A673 (cell line): ENCODE results near the gene ANKRD40CL. TPM values are rescaled to one million over a fixed set of nuclear protein-coding genes. Genes with fewer than 3 reads are reported as not detected.

Experiments used
- BruUV-seq: library from RNA; stranded (reverse); fragments of 400-500 nt; replicated peaks from 2 replicates; lab custom pipeline; 2021; lab: Mats Ljungman, UMichigan
- CTCF ChIA-PET: fragments of 300-600 bp; sonication (Branson Sonifier 250); formaldehyde crosslinking; loops from one replicate; lab custom pipeline; 2022; ENCODE audit warnings: antibody characterized with exemption; lab: Charles Lee
- POLR2A ChIA-PET: fragments of 300-600 bp; sonication (Branson Sonifier 250); formaldehyde crosslinking; loops from one replicate; lab custom pipeline; 2022; ENCODE audit warnings: antibody characterized with exemption; ENCODE audit not compliant: low non-redundant PET; lab: Charles Lee
- DNase-seq: peaks from one replicate; pipeline ENCODE4 v3.0.0-alpha.2; 2015; ENCODE audit warnings: low spot score
- H3K27ac ChIP-seq: fragments of 200-600 bp; sonication (generic); 2 replicates; pipeline ENCODE4 v1.5.1; 2016; ENCODE audit warnings: mixed run types, low read depth, mild to moderate bottlenecking, mixed read lengths, antibody characterized with exemption, low read length; ENCODE audit not compliant: poor library complexity, severe bottlenecking
- H3K27me3 ChIP-seq: fragments of 200-600 bp; sonication (generic); replicated peaks from 2 replicates; pipeline ENCODE4 v1.6.1; 2017; ENCODE audit warnings: mixed run types, low read depth, mild to moderate bottlenecking, mixed read lengths, antibody characterized with exemption, low read length; ENCODE audit not compliant: insufficient read depth, poor library complexity
- H3K36me3 ChIP-seq: fragments of 200-600 bp; sonication (generic); 2 replicates; pipeline ENCODE4 v1.6.1; 2016; ENCODE audit warnings: mixed run types, mild to moderate bottlenecking, mixed read lengths, antibody characterized with exemption, low read length; ENCODE audit not compliant: insufficient read depth, poor library complexity, severe bottlenecking
- H3K4me1 ChIP-seq: fragments of 200-600 bp; sonication (generic); 2 replicates; pipeline ENCODE4 v1.6.1; 2017; ENCODE audit warnings: mixed run types, mild to moderate bottlenecking, mixed read lengths, antibody characterized with exemption, low read length; ENCODE audit not compliant: insufficient read depth, poor library complexity, severe bottlenecking
- H3K4me3 ChIP-seq: fragments of 200-600 bp; sonication (generic); 2 replicates; pipeline ENCODE4 v1.5.1; 2016; ENCODE audit warnings: low read depth, mixed run types, mild to moderate bottlenecking, mixed read lengths, low read length; ENCODE audit not compliant: poor library complexity, severe bottlenecking
- H3K9me3 ChIP-seq: fragments of 200-600 bp; sonication (generic); 2 replicates; pipeline ENCODE4 v1.6.1; 2016; ENCODE audit warnings: mixed run types, low read depth, mild to moderate bottlenecking, mixed read lengths, antibody characterized with exemption, low read length; ENCODE audit not compliant: poor library complexity, severe bottlenecking
- EZH2 ChIP-seq: fragments of 200-600 bp; sonication (generic); IDR thresholded peaks from 2 replicates; pipeline ENCODE4 v1.6.1; 2017; ENCODE audit warnings: borderline replicate concordance, low read depth, mild to moderate bottlenecking, mixed read lengths, antibody characterized with exemption, low read length; ENCODE audit not compliant: poor library complexity, severe bottlenecking
- intact Hi-C: fragments of 100-400 bp; cut with micrococcal nuclease; formaldehyde crosslinking; loops from one replicate; pipeline ENCODE4 v1.10.0; 2022; ENCODE audit not compliant: unreplicated experiment
- microRNA-seq: library from miRNA; unstranded; fragments of <30 nt; microRNA quantifications from one replicate; pipeline ENCODE4 v1.2.0, GENCODE V29; 2021
- total RNA-seq: library from RNA; stranded (reverse); gene quantifications from 2 replicates; pipeline ENCODE4 v1.2.3, GENCODE V29; 2021
- TF ChIP-seq, protein P1 (sequence below): fragments of 300-800, 200-600 bp; sonication (generic); conservative IDR thresholded peaks from 2 replicates; pipeline ENCODE4 v1.5.1; 2017; ENCODE audit warnings: low read depth, mild to moderate bottlenecking, antibody characterized with exemption, low read length, moderate library complexity, mixed read lengths

The ANKRD40CL gene
- total RNA-seq, 1 experiment from 2014 or later, result not detected

GRCh38 chr17:50719144-50719923 is 48.0 kb downstream of the ANKRD40CL start, which contains the start of gene LUC7L3:
Gene LUC7L3 (plus strand): TSS chr17:50719603. CDS start chr17:50719733, 130 bp downstream.
- Histone ChIP-seq H3K27ac (peak within 1 kb of the TSS; percentile 98), H3K4me3 (peak within 1 kb of the TSS; percentile 83), H3K4me1 (peaks cover 22% of the 10 kb centered on the region), H3K36me3 (no peaks in the 10 kb centered on the region), H3K27me3 (no peaks in the 10 kb centered on the region), H3K9me3 (no peaks in the 10 kb centered on the region)
- intact Hi-C loops, result loop anchor here (10.0 kb wide), 1 partner anchor 435 kb away; the partner anchor contains the start of gene NME1
- ChIA-PET POLR2A (interaction anchor here (0.6 to 1.0 kb wide), 2 partner anchors 11 to 318 kb away, joined by 3 to 4 read pairs; no protein-coding TSS in a partner anchor), CTCF (no interaction called here)
- TSS peak; percentile 98 for BruUV-seq
- peak; percentile 98 for DNase-seq
- TF ChIP-seq EZH2, result no peak
- TF ChIP-seq, protein P1, sequence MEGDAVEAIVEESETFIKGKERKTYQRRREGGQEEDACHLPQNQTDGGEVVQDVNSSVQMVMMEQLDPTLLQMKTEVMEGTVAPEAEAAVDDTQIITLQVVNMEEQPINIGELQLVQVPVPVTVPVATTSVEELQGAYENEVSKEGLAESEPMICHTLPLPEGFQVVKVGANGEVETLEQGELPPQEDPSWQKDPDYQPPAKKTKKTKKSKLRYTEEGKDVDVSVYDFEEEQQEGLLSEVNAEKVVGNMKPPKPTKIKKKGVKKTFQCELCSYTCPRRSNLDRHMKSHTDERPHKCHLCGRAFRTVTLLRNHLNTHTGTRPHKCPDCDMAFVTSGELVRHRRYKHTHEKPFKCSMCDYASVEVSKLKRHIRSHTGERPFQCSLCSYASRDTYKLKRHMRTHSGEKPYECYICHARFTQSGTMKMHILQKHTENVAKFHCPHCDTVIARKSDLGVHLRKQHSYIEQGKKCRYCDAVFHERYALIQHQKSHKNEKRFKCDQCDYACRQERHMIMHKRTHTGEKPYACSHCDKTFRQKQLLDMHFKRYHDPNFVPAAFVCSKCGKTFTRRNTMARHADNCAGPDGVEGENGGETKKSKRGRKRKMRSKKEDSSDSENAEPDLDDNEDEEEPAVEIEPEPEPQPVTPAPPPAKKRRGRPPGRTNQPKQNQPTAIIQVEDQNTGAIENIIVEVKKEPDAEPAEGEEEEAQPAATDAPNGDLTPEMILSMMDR, result no peak

DNA sequence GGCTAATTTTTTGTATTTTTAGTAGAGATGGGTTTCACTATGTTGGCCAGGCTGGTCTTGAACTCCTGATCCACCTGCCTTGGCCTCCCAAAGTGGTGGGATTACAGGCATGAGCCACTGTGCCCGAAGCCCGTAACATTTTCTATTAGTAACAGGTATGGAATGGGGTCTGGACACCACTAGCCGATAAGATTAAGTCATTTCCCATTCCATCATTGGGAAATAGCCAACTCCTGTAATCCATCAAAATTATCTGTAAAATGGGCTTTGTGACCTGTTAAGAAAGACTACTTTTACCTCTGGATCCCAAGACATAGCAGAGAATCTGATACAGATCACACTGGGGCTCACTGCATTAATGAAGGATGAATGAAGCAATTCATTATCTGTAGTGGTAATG is 51.8 kb downstream of the ANKRD40CL start:
- POLR2A ChIA-PET, result no interaction called here
- no peak for DNase-seq
- Histone ChIP-seq H3K27ac (no peak overlapping the region), H3K4me3 (no peak overlapping the region), H3K27me3 (no peaks in the 10 kb centered on the region), H3K9me3 (no peaks in the 10 kb centered on the region), H3K36me3 (no peaks in the 10 kb centered on the region), H3K4me1 (no peaks in the 10 kb centered on the region)
- BruUV-seq, result no TSS peak
- TF ChIP-seq, protein P1, result no peak
- no peak for TF ChIP-seq EZH2
- intact Hi-C loops, result loop anchor here (10.0 kb wide), 1 partner anchor 439 kb away; the partner anchor contains the start of gene NME1
- CTCF ChIA-PET, result no interaction called here

DNA sequence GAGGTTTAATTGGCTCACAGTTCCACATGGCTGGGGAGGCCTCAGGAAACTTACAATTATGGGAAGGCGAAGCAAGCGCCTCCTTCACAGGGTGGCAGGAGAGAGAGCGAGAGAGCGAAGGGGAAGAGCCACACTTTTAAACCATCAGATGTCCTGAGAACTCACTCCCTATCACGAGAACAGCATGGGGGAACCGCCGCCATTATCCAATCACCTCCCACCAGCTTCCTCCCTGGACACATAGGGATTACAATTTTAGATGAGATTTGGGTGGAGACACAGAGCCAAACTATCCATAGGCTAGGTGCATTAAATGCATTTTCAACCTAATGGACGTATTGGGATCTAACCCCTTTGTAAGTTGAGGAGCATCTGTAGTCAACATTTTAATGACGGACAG is 54.7 kb downstream of the ANKRD40CL start:
- Histone ChIP-seq H3K4me3 (no peak overlapping the region), H3K9me3 (no peaks in the 10 kb centered on the region), H3K27me3 (no peaks in the 10 kb centered on the region), H3K27ac (no peak overlapping the region), H3K36me3 (no peaks in the 10 kb centered on the region), H3K4me1 (peaks cover 6% of the 10 kb centered on the region)
- TF ChIP-seq EZH2, result no peak
- TF ChIP-seq, protein P1, result no peak
- ChIA-PET POLR2A (interaction anchor here (0.5 to 0.8 kb wide), 2 partner anchors 12 to 13 kb away, joined by 3 to 6 read pairs; no protein-coding TSS in a partner anchor), CTCF (no interaction called here)
- no peak for DNase-seq
- intact Hi-C loops, result loop anchor here (10.0 kb wide), 1 partner anchor 442 kb away; the partner anchor contains the start of gene NME1
- BruUV-seq, result no TSS peak

Small RNA genes lying within 50 kb of the gene (microRNA-seq; reads per million reads assigned to microRNA genes)
- not detected for gene MIR8059

Other genes with a start within 250 kb of the ANKRD40CL start
- gene EPN3, start 234.8 kb downstream of the ANKRD40CL start, total RNA-seq, result 0.09 TPM in 1 of 2 replicates, not detected in the other
- gene SPATA20, start 220.3 kb downstream of the ANKRD40CL start, total RNA-seq, result 11.1 and 16.5 TPM in 2 replicates
- 7.1 and 10.8 TPM in 2 replicates for gene CACNA1G, start 206.8 kb downstream of the ANKRD40CL start, total RNA-seq
- gene ABCC3, start 132.6 kb downstream of the ANKRD40CL start, total RNA-seq, result 0.56 and 1.2 TPM in 2 replicates
- 54.2 and 61.3 TPM in 2 replicates for gene ANKRD40, start 59.6 kb downstream of the ANKRD40CL start, total RNA-seq
- 185 and 194 TPM in 2 replicates for gene LUC7L3, start 47.9 kb downstream of the ANKRD40CL start, total RNA-seq
- gene WFIKKN2, start 68.1 kb upstream of the ANKRD40CL start, total RNA-seq, result not detected in 2 replicates
- 19.3 and 24.4 TPM in 2 replicates for gene TOB1, start 98.8 kb upstream of the ANKRD40CL start, total RNA-seq